GM20000 (cell line): ENCODE measurements around the gene CREM.
"Not testable (repeated sequence)": the region's sequence is repeated elsewhere in the genome, so short reads cannot be mapped to it uniquely, and the experiment has no call there.

Source experiments
- DNase-seq: peaks from one replicate; pipeline ENCODE4 v3.0.0; 2012; ENCODE audit warnings: low spot score
- TF ChIP-seq, protein P1 (sequence below): IDR thresholded peaks from 2 replicates; pipeline ENCODE4 v1.5.1; 2012; ENCODE audit warnings: mild to moderate bottlenecking, control low read depth; ENCODE audit errors: extremely low read depth, missing control alignments

The CREM gene

DNA sequence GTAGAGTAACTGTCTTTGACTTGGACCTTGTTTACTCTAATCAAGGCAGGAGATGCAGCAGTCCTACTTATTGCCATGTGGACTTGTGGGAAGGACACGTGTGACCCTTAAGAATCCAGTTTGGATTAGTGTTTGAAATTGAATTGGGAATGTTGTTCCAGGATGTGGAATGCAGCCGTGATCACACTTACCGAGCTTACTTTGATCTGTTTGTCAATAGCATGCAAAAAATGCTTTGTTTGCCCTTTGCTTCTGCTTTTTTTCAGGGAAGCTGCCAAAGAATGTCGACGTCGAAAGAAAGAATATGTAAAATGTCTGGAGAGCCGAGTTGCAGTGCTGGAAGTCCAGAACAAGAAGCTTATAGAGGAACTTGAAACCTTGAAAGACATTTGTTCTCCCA is 84.7 kb downstream of the CREM start:
- TF ChIP-seq, protein P1, sequence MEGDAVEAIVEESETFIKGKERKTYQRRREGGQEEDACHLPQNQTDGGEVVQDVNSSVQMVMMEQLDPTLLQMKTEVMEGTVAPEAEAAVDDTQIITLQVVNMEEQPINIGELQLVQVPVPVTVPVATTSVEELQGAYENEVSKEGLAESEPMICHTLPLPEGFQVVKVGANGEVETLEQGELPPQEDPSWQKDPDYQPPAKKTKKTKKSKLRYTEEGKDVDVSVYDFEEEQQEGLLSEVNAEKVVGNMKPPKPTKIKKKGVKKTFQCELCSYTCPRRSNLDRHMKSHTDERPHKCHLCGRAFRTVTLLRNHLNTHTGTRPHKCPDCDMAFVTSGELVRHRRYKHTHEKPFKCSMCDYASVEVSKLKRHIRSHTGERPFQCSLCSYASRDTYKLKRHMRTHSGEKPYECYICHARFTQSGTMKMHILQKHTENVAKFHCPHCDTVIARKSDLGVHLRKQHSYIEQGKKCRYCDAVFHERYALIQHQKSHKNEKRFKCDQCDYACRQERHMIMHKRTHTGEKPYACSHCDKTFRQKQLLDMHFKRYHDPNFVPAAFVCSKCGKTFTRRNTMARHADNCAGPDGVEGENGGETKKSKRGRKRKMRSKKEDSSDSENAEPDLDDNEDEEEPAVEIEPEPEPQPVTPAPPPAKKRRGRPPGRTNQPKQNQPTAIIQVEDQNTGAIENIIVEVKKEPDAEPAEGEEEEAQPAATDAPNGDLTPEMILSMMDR: no peak

DNA sequence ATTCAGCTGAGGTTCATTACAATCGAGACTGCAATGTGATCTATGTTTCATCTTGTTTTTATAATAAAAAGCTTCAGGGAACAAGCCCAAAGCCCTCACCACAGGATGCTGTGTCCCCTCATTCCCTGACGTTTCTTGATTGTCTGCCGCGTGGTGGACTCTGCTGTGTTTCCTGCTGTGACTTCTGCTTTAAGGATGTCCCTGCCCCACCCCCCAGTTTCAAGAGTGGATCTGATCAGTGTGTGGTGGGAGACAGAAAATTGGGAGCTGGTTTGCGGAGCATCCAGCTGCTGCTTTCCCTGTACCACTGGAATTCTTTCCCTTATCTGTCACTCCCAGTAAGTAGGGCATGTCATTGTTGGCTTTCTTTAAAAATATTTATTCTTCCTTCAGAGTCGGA is 86.2 kb downstream of the CREM start:
- no peak for DNase-seq

More for the DNA sequence above, 84.7 kb downstream of the CREM start:
- no peak for DNase-seq

DNA sequence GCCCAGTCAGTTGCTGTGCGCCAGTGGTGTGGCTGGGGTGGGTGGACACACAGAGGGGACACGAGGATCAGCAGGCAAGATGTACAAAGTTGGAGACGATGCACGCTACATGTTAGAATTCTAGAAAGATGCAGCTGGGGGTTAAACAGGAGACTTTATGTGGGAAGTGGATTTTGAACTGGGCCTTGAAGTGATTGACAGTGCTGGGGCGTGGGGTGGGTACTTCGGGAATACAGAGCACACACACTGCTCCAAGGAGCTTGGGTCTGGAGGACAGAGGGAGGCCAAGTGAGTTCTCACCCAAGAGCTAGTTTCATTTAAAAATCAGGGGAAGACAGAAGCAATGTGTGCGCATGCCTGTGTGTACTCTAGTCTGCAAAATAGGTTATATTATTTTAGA is 87.1 kb downstream of the CREM start:
- DNase-seq: no peak
- TF ChIP-seq, protein P1: no peak

More for the DNA sequence above, 86.2 kb downstream of the CREM start:
- TF ChIP-seq, protein P1: no peak

- no peak for DNase-seq
- TF ChIP-seq, protein P1: no peak
These were observed 88.0 kb downstream of the CREM start for GRCh38 chr10:35214607-35215020.

GRCh38 chr10:35215107-35215506 is 88.5 kb downstream of the CREM start:
- TF ChIP-seq, protein P1: no peak
- no peak for DNase-seq

GRCh38 chr10:35216303-35216905 is 89.8 kb downstream of the CREM start:
- DNase-seq: no peak

GRCh38 chr10:35216956-35217355 is 90.3 kb downstream of the CREM start:
- not testable (repeated sequence) for DNase-seq

More at GRCh38 chr10:35216303-35216905, 89.8 kb downstream of the CREM start:
- TF ChIP-seq, protein P1: no peak

DNA sequence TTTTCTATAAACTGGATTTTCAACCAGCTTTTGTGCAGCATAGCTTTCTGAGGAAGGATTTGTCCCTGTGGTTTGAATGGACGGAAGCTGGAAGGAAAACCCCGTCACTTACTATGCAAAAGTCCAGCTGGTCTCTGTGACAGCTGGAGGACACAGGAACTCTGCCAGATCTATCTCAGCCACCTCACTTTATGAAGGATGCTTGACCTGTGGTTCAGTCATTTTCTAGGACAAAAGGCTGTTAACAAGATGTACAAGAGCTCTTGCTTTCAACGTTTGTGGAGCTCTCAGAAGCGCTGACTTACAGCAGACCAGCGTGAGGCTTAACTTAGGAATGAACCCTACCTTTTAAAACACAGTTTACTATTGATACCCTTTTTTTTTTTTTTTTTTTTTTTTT is 90.8 kb downstream of the CREM start:
- no peak for DNase-seq
- TF ChIP-seq, protein P1: no peak
